Psoas muscle (tissue), 8 donors: Measurements from ENCODE around the gene DLK1. TPM values are rescaled to one million over a fixed set of nuclear protein-coding genes. Genes with fewer than 3 reads are reported as not detected.

Experiments used
- ATAC-seq, 4 donors: fragments of 200-7000 bp; cut with Tn5 transposase; one replicate each; pipeline ENCODE4 v1.9.1; 2020; ENCODE audit warnings: moderate library complexity in 3 of 4, mild to moderate bottlenecking in 2 of 4
- DNase-seq, 2 donors: peaks; one replicate each; pipeline ENCODE4 v3.0.0-alpha.2; 2020
- H3K27ac ChIP-seq: fragments of 200-600 bp; one replicate; pipeline ENCODE4 v1.8.0; 2022
- H3K27me3 ChIP-seq, 3 donors: fragments of 200-600 bp in 1 of 3; one replicate each; pipeline versions ENCODE4 v1.6.1 to v1.8.0; 2013 to 2022; ENCODE audit warnings: low read length in 2 of 3, mild to moderate bottlenecking in 2 of 3, moderate library complexity in 1 of 3; ENCODE audit not compliant: insufficient read depth in 3 of 3
- H3K36me3 ChIP-seq, 2 donors: fragments of 200-600 bp in 1 of 2; one replicate each; pipeline versions ENCODE4 v1.6.1 to v1.8.0; 2013 to 2022; ENCODE audit warnings: low read depth in 1 of 2, mild to moderate bottlenecking in 1 of 2, moderate library complexity in 1 of 2; ENCODE audit not compliant: insufficient read depth in 1 of 2
- H3K4me1 ChIP-seq: fragments of 200-600 bp; one replicate; pipeline ENCODE4 v1.8.0; 2022
- H3K4me3 ChIP-seq: fragments of 200-600 bp; one replicate; pipeline ENCODE4 v1.8.0; 2022; ENCODE audit warnings: mild to moderate bottlenecking
- H3K9me3 ChIP-seq: fragments of 200-600 bp; one replicate; pipeline ENCODE4 v1.8.0; 2022
- CTCF ChIP-seq: fragments of 200-600 bp; IDR thresholded peaks from one replicate; pipeline ENCODE4 v1.8.0; 2022; ENCODE audit warnings: antibody characterized with exemption
- WGBS, 3 donors: extraction: QIAGEN DNeasy Blood & Tissue Kit; methylation state at CpG; one replicate each; pipeline versions ENCODE4 v1.1.6 to v1.1.7; 2013; 5-methylcytosine and 5-hydroxymethylcytosine counted together
- intact Hi-C, 2 donors: fragments of 100-400 bp; cut with DNase I; formaldehyde crosslinking; loops; one replicate each; pipeline versions ENCODE4 v1.11.0 to v1.14.2; 2022
- polyA plus RNA-seq, 3 donors: library from polyadenylated mRNA; stranded (reverse); fragments of 200-250 nt; gene quantifications; one replicate each; pipeline ENCODE4 v1.2.3, GENCODE V29; 2013
- total RNA-seq, 4 donors: library from RNA; stranded (reverse); fragmentation: NEBNext Ultra II Directional in 2 of 4; extraction: Animal tissue kit (Norgen Biotek cat#: 25700) in 2 of 4; gene quantifications; one replicate each; pipeline versions ENCODE4 v1.2.1 to v1.2.4, GENCODE V29; 2021 to 2023
- donor health status: healthy with polysubstance abuse.
- donor health status: DM: no; HTN: no; CAD: no; lungs with moderate emphysema.
- donor health status: Bipolar disorder and iron deficiency.
- donor health status: healthy.
- donor health status: DM: yes; HTN: yes; CAD: no.
- donor health status: DM: no; HTN: no; CAD: no.
- donor health status: DM: no; HTN: no; CAD: no.
- donor health status: DM: yes; HTN: yes; CAD: no.

Gene DLK1
- total and polyA plus RNA-seq, 7 donors = 2.6 to 39.9 (median 12.1) TPM

- Histone ChIP-seq H3K27me3 (peaks cover 0 to 65% (median 36%) of the 10 kb centered on the region in 3 donors), H3K36me3 (no peaks in the 10 kb centered on the region), H3K27ac (no peak overlapping the region), H3K4me1 (no peaks in the 10 kb centered on the region), H3K4me3 (no peak overlapping the region), H3K9me3 (no peaks in the 10 kb centered on the region)
- DNase-seq (peak in 1 of 2 donors; percentile 26), ATAC-seq (no peak)
- intact Hi-C loops = no loop called here
- TF ChIP-seq CTCF = no peak
- 40 to 41% (median 41%) methylated on average over 12 of the region's 12 CpGs for WGBS, 3 donors
Measured at GRCh38 chr14:100727873-100728240, 1.2 kb downstream of the DLK1 start.

- 53 to 66% (median 55%) methylated on average over 13 of the region's 13 CpGs for WGBS, 3 donors
- peak in 1 of 2 donors; percentile 36 for DNase-seq
- intact Hi-C loops = no loop called here
- no peak for ATAC-seq
- H3K36me3 ChIP-seq = no peaks in the 10 kb centered on the region
- no peak overlapping the region for H3K27ac ChIP-seq
- TF ChIP-seq CTCF = no peak
- H3K27me3 ChIP-seq = peaks cover 0 to 72% (median 36%) of the 10 kb centered on the region in 3 donors
- H3K4me3 ChIP-seq = no peak overlapping the region
- no peaks in the 10 kb centered on the region for H3K9me3 ChIP-seq
- H3K4me1 ChIP-seq = no peaks in the 10 kb centered on the region
Measured at GRCh38 chr14:100728962-100729361, 2.3 kb downstream of the DLK1 start.

- Histone ChIP-seq H3K27me3 (peaks cover 0 to 70% (median 38%) of the 10 kb centered on the region in 3 donors), H3K4me1 (no peaks in the 10 kb centered on the region)
Measured at GRCh38 chr14:100729982-100730381, 3.3 kb downstream of the DLK1 start.

GRCh38 chr14:100730581-100730980 lies 3.9 kb downstream of the DLK1 start:
- H3K36me3 ChIP-seq = no peaks in the 10 kb centered on the region
- peaks cover 0 to 66% (median 38%) of the 10 kb centered on the region in 3 donors for H3K27me3 ChIP-seq
- no peaks in the 10 kb centered on the region for H3K9me3 ChIP-seq
- TF ChIP-seq CTCF = no peak
- ATAC-seq (no peak), DNase-seq (no peak)
- 50 to 63% (median 52%) methylated on average over 14 to 15 of the region's 15 CpGs for WGBS, 3 donors
- no peak overlapping the region for H3K4me3 ChIP-seq
- no peaks in the 10 kb centered on the region for H3K4me1 ChIP-seq
- H3K27ac ChIP-seq = no peak overlapping the region
- intact Hi-C loops = no loop called here

More at GRCh38 chr14:100729982-100730381, 3.3 kb downstream of the DLK1 start:
- 48 to 62% (median 56%) methylated on average over 7 of the region's 7 CpGs for WGBS, 3 donors
- intact Hi-C loops = no loop called here
- Histone ChIP-seq H3K4me3 (no peak overlapping the region), H3K9me3 (no peaks in the 10 kb centered on the region), H3K27ac (no peak overlapping the region), H3K36me3 (no peaks in the 10 kb centered on the region)
- no peak for TF ChIP-seq CTCF
- ATAC-seq (no peak), DNase-seq (peak in 1 of 2 donors; percentile 11)

GRCh38 chr14:100731011-100731670 lies 4.4 kb downstream of the DLK1 start:
- Histone ChIP-seq H3K27me3 (peaks cover 0 to 62% (median 34%) of the 10 kb centered on the region in 3 donors), H3K9me3 (no peaks in the 10 kb centered on the region), H3K36me3 (no peaks in the 10 kb centered on the region), H3K4me1 (no peaks in the 10 kb centered on the region), H3K27ac (no peak overlapping the region), H3K4me3 (no peak overlapping the region)
- intact Hi-C loops = no loop called here
- no peak for ATAC-seq
- DNase-seq = no peak
- no peak for TF ChIP-seq CTCF
- 72 to 85% (median 74%) methylated on average over 7 of the region's 7 CpGs for WGBS, 3 donors
